ENCODE data around the gene RIPOR3.

DNA sequence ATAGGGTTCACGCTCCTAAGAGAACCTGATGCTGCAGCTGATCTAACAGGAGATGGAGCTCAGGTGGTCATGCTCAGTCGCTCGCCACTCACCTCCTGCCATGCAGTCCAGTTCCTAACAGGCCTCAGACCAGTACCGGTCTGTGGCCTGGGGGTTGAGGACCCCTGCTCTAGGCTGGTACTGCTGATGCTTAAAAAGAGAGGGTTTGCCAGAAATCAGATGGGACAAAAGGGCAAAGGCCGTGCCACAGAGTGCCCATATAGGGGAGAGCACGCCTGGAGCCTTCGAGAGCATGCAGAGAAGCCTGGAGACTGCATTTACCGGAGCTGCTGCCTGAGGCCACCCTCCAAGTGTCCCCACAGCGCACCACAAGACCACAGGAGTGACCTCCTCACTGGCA is 105.7 kb downstream of the RIPOR3 start:
- no peak for TF ChIP-seq EZH2phosphoT487 (IDR thresholded peaks at IDR 0.05; ENCODE audit: low read depth, severe bottlenecking, unreplicated experiment)
- TF ChIP-seq, protein P1, sequence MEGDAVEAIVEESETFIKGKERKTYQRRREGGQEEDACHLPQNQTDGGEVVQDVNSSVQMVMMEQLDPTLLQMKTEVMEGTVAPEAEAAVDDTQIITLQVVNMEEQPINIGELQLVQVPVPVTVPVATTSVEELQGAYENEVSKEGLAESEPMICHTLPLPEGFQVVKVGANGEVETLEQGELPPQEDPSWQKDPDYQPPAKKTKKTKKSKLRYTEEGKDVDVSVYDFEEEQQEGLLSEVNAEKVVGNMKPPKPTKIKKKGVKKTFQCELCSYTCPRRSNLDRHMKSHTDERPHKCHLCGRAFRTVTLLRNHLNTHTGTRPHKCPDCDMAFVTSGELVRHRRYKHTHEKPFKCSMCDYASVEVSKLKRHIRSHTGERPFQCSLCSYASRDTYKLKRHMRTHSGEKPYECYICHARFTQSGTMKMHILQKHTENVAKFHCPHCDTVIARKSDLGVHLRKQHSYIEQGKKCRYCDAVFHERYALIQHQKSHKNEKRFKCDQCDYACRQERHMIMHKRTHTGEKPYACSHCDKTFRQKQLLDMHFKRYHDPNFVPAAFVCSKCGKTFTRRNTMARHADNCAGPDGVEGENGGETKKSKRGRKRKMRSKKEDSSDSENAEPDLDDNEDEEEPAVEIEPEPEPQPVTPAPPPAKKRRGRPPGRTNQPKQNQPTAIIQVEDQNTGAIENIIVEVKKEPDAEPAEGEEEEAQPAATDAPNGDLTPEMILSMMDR (IDR thresholded peaks at IDR 0.05; ENCODE audit: poor library complexity), result no peak

Measured in hepatocyte (in vitro differentiated cells).